H9 (cell line): ENCODE data around the gene MYO5B. TPM values are rescaled to one million over a fixed set of nuclear protein-coding genes. Genes with fewer than 3 reads are reported as not detected.

ENCODE experiments used
- DNase-seq: peaks from one replicate; pipeline ENCODE4 v3.0.0-alpha.2; 2017
- H2AFZ ChIP-seq: one replicate; pipeline ENCODE4 v1.6.1; 2013; ENCODE audit warnings: mild to moderate bottlenecking, low read length, control low read depth, moderate library complexity
- H2AK5ac ChIP-seq: 2 replicates; pipeline ENCODE4 v1.6.1; 2013; ENCODE audit warnings: low read length, control low read depth, mixed read lengths; ENCODE audit not compliant: insufficient read length
- H2BK120ac ChIP-seq: one replicate; pipeline ENCODE4 v1.6.1; 2013; ENCODE audit warnings: low read depth, mild to moderate bottlenecking, low read length, control low read depth, inconsistent platforms; ENCODE audit not compliant: poor library complexity, severe bottlenecking
- H2BK12ac ChIP-seq: 2 replicates; pipeline ENCODE4 v1.6.1; 2013; ENCODE audit warnings: low read length, control low read depth, mixed read lengths, low read depth; ENCODE audit not compliant: insufficient read length
- H2BK15ac ChIP-seq: 2 replicates; pipeline ENCODE4 v1.6.1; 2013; ENCODE audit warnings: low read depth, low read length, control low read depth
- H2BK20ac ChIP-seq: one replicate; pipeline ENCODE4 v1.6.1; 2013; ENCODE audit warnings: low read depth, mild to moderate bottlenecking, low read length, control low read depth, inconsistent platforms; ENCODE audit not compliant: poor library complexity, severe bottlenecking
- H2BK5ac ChIP-seq: 2 replicates; pipeline ENCODE4 v1.6.1; 2013; ENCODE audit warnings: low read length, control low read depth, mixed read lengths; ENCODE audit not compliant: insufficient read length
- H3K14ac ChIP-seq: 2 replicates; pipeline ENCODE4 v1.6.1; 2013; ENCODE audit warnings: low read length, control low read depth; ENCODE audit not compliant: insufficient read depth
- H3K18ac ChIP-seq: 2 replicates; pipeline ENCODE4 v1.6.1; 2013; ENCODE audit warnings: low read depth, mild to moderate bottlenecking, mixed read lengths, low read length, control low read depth; ENCODE audit not compliant: insufficient read length
- H3K23ac ChIP-seq: 2 replicates; pipeline ENCODE4 v1.6.1; 2013; ENCODE audit warnings: low read length, control low read depth, mixed read lengths, low read depth; ENCODE audit not compliant: insufficient read length
- H3K23me2 ChIP-seq: 2 replicates; pipeline ENCODE4 v1.6.1; 2013; ENCODE audit warnings: low read depth, mild to moderate bottlenecking, mixed read lengths, low read length, control low read depth; ENCODE audit not compliant: insufficient read length, poor library complexity, severe bottlenecking
- H3K27ac ChIP-seq: 2 replicates; pipeline ENCODE4 v1.5.1; 2013; ENCODE audit warnings: low read length, control low read depth, mixed read lengths, low read depth; ENCODE audit not compliant: insufficient read length
- H3K27me3 ChIP-seq: 2 replicates; pipeline ENCODE4 v1.6.1; 2013; ENCODE audit warnings: low read length, control low read depth, inconsistent platforms; ENCODE audit not compliant: insufficient read depth
- H3K4ac ChIP-seq: 2 replicates; pipeline ENCODE4 v1.6.1; 2013; ENCODE audit warnings: low read depth, mild to moderate bottlenecking, control low read depth, inconsistent platforms, low read length, moderate library complexity
- H3K4me1 ChIP-seq: 2 replicates; pipeline ENCODE4 v1.6.1; 2013; ENCODE audit warnings: low read length, control low read depth, inconsistent platforms; ENCODE audit not compliant: insufficient read depth
- H3K4me2 ChIP-seq: 2 replicates; pipeline ENCODE4 v1.6.1; 2013; ENCODE audit warnings: low read length, control low read depth, mixed read lengths; ENCODE audit not compliant: insufficient read length, insufficient read depth
- H3K56ac ChIP-seq: 2 replicates; pipeline ENCODE4 v1.6.1; 2013; ENCODE audit warnings: low read depth, mild to moderate bottlenecking, mixed read lengths, low read length, control low read depth; ENCODE audit not compliant: insufficient read length
- H3K79me1 ChIP-seq: 2 replicates; pipeline ENCODE4 v1.6.1; 2013; ENCODE audit warnings: low read depth, mild to moderate bottlenecking, moderate library complexity, low read length, control low read depth, inconsistent platforms; ENCODE audit not compliant: insufficient read depth, poor library complexity, severe bottlenecking
- H3K79me2 ChIP-seq: 2 replicates; pipeline ENCODE4 v1.6.1; 2013; ENCODE audit warnings: low read length, control low read depth, inconsistent platforms; ENCODE audit not compliant: insufficient read depth
- H3K9ac ChIP-seq: 2 replicates; pipeline ENCODE4 v1.6.1; 2013; ENCODE audit warnings: low read length, control low read depth, mixed read lengths; ENCODE audit not compliant: insufficient read length; ENCODE audit errors: extremely low read depth
- H3K9me3 ChIP-seq: one replicate; pipeline ENCODE4 v1.6.1; 2013; ENCODE audit warnings: low read depth, low read length, inconsistent platforms; ENCODE audit not compliant: control insufficient read depth
- H3T11ph ChIP-seq: one replicate; pipeline ENCODE4 v1.6.1; 2013; ENCODE audit warnings: mild to moderate bottlenecking, low read length, control low read depth, inconsistent platforms
- H4K20me1 ChIP-seq: one replicate; pipeline ENCODE4 v1.6.1; 2013; ENCODE audit not compliant: control insufficient read depth, insufficient read length, insufficient read depth
- H4K5ac ChIP-seq: 2 replicates; pipeline ENCODE4 v1.6.1; 2013; ENCODE audit warnings: low read depth, mild to moderate bottlenecking, mixed read lengths, low read length, control low read depth; ENCODE audit not compliant: insufficient read length
- H4K8ac ChIP-seq: replicated peaks from 2 replicates; pipeline ENCODE4 v1.6.1; 2013; ENCODE audit warnings: low read length, control low read depth, mixed read lengths, low read depth; ENCODE audit not compliant: insufficient read length
- H4K91ac ChIP-seq: 2 replicates; pipeline ENCODE4 v1.6.1; 2013; ENCODE audit warnings: low read depth, mild to moderate bottlenecking, moderate library complexity, mixed read lengths, low read length, control low read depth; ENCODE audit not compliant: insufficient read length
- H3K27ac Mint-ChIP-seq, 3 experiments: 2 replicates in 2 of 3; 3 replicates in 1 of 3; pipeline ENCODE4 v1.8.0; 2020 to 2021; ENCODE audit warnings: mixed read lengths in 3 of 3, mild to moderate bottlenecking in 1 of 3, moderate library complexity in 1 of 3
- H3K27me3 Mint-ChIP-seq: 2 replicates; pipeline ENCODE4 v1.8.0; 2021; ENCODE audit warnings: low read depth, mild to moderate bottlenecking, moderate library complexity, mixed read lengths
- H3K36me3 Mint-ChIP-seq, 3 experiments: 2 replicates in 2 of 3; 3 replicates in 1 of 3; pipeline ENCODE4 v1.8.0; 2020 to 2021; ENCODE audit warnings: low read depth in 3 of 3, mixed read lengths in 3 of 3; ENCODE audit not compliant: insufficient read depth in 1 of 3
- H3K4me1 Mint-ChIP-seq, 2 experiments: 2 replicates each; pipeline ENCODE4 v1.8.0; 2020; ENCODE audit warnings: mixed read lengths in 2 of 2
- H3K4me3 Mint-ChIP-seq, 2 experiments: 2 replicates in 1 of 2; 3 replicates in 1 of 2; pipeline ENCODE4 v1.8.0; 2020 to 2021; ENCODE audit warnings: mild to moderate bottlenecking in 2 of 2, mixed read lengths in 2 of 2, moderate library complexity in 1 of 2
- H3K9me3 Mint-ChIP-seq, 2 experiments: 2 replicates in 1 of 2; 3 replicates in 1 of 2; pipeline ENCODE4 v1.8.0; 2020; ENCODE audit warnings: mild to moderate bottlenecking in 2 of 2, mixed read lengths in 2 of 2, moderate library complexity in 1 of 2
- WGBS: extraction: QIAGEN DNeasy Blood & Tissue Kit; methylation state at CpG from one replicate; pipeline ENCODE4 v1.1.7; 2013; ENCODE audit warnings: missing lambda C conversion rate, low lambda C conversion rate, mixed read lengths; ENCODE audit not compliant: insufficient read length; ENCODE audit errors: extremely low coverage; 5-methylcytosine and 5-hydroxymethylcytosine counted together
- total RNA-seq: library from RNA; stranded (reverse); gene quantifications from 2 replicates; pipeline ENCODE4 v1.2.1, GENCODE V29; 2021
- TF ChIP-seq, protein P1 (sequence below): fragments of 200-600 bp; sonication (generic); conservative IDR thresholded peaks from 3 replicates; pipeline ENCODE4 v1.8.0; 2021; ENCODE audit warnings: antibody characterized with exemption, mild to moderate bottlenecking

Gene MYO5B
- total RNA-seq, 1 experiment from 2014 or later: 9.3 TPM

DNA sequence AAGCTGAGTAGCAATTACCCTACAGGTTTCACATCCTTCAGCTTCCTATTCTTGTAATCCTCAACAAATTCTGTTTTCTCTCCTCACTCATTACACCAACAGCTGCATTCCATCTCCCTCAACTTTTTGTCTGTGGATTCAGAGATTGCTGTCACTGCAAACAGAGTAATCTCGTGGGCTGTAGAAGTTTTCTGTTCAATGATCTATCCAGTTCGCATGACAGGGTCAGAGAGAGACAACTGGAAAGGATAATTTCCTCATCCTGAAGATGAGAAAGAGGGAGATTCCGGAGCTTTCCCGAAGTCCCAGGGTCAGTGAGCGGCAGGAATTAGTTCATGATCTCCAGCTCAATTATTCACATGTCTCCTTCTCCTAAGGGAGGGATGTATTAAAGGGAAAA is 75.7 kb downstream of the MYO5B start:
- Mint-ChIP-seq H3K36me3 (no peaks in the 10 kb centered on the region), H3K4me3 (no peak overlapping the region), H3K9me3 (no peaks in the 10 kb centered on the region), H3K27me3 (no peaks in the 10 kb centered on the region), H3K27ac (no peak overlapping the region), H3K4me1 (peaks cover 11 to 16% of the 10 kb centered on the region in 2 experiments)
- Histone ChIP-seq H3K4me2 (no peak overlapping the region), H2BK5ac (no peak overlapping the region), H3K9ac (no peak overlapping the region), H4K5ac (no peak overlapping the region), H2BK12ac (no peak overlapping the region), H3K4ac (no peak overlapping the region), H4K20me1 (no peaks in the 10 kb centered on the region), H3K79me2 (no peaks in the 10 kb centered on the region), H3K18ac (no peak overlapping the region), H4K8ac (no peak overlapping the region), H3K4me1 (no peaks in the 10 kb centered on the region), H3K9me3 (no peaks in the 10 kb centered on the region), H3K56ac (no peak overlapping the region), H2AFZ (no peak overlapping the region), H2BK20ac (no peak overlapping the region), H3T11ph (no peak overlapping the region), H4K91ac (no peak overlapping the region), H3K23me2 (no peaks in the 10 kb centered on the region), H2AK5ac (no peak overlapping the region), H3K27me3 (no peaks in the 10 kb centered on the region), H3K14ac (no peak overlapping the region), H2BK15ac (no peak overlapping the region), H3K27ac (no peak overlapping the region), H3K79me1 (no peaks in the 10 kb centered on the region), H2BK120ac (no peak overlapping the region), H3K23ac (no peak overlapping the region)
- WGBS: no CpG with 5 or more reads among the region's 5 CpGs
- TF ChIP-seq, protein P1, sequence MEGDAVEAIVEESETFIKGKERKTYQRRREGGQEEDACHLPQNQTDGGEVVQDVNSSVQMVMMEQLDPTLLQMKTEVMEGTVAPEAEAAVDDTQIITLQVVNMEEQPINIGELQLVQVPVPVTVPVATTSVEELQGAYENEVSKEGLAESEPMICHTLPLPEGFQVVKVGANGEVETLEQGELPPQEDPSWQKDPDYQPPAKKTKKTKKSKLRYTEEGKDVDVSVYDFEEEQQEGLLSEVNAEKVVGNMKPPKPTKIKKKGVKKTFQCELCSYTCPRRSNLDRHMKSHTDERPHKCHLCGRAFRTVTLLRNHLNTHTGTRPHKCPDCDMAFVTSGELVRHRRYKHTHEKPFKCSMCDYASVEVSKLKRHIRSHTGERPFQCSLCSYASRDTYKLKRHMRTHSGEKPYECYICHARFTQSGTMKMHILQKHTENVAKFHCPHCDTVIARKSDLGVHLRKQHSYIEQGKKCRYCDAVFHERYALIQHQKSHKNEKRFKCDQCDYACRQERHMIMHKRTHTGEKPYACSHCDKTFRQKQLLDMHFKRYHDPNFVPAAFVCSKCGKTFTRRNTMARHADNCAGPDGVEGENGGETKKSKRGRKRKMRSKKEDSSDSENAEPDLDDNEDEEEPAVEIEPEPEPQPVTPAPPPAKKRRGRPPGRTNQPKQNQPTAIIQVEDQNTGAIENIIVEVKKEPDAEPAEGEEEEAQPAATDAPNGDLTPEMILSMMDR: no peak
- DNase-seq: no peak
